KMS-11 (cell line): ENCODE measurements around the gene H1-8.

Experiments used
- H2AFZ ChIP-seq: fragments of 200-600 bp; sonication (generic); 2 replicates; pipeline ENCODE4 v1.6.1; 2016; ENCODE audit warnings: antibody characterized with exemption, mixed run types, low read depth
- H3K27ac ChIP-seq: fragments of 200-600 bp; sonication (generic); 2 replicates; pipeline ENCODE4 v1.6.1; 2016; ENCODE audit warnings: mild to moderate bottlenecking, mixed run types
- H3K27me3 ChIP-seq: fragments of 200-600 bp; sonication (generic); 2 replicates; pipeline ENCODE4 v1.6.1; 2017; ENCODE audit warnings: mild to moderate bottlenecking, low read depth, mixed run types, moderate library complexity; ENCODE audit not compliant: insufficient read depth
- H3K36me3 ChIP-seq: fragments of 200-600 bp; sonication (generic); 2 replicates; pipeline ENCODE4 v1.6.1; 2017; ENCODE audit warnings: mild to moderate bottlenecking, mixed run types; ENCODE audit not compliant: insufficient read depth
- H3K4me1 ChIP-seq: fragments of 200-600 bp; sonication (generic); 2 replicates; pipeline ENCODE4 v1.6.1; 2016; ENCODE audit warnings: mild to moderate bottlenecking, low read depth, mixed run types; ENCODE audit not compliant: poor library complexity, severe bottlenecking
- H3K4me2 ChIP-seq: fragments of 200-600 bp; sonication (generic); 2 replicates; pipeline ENCODE4 v1.7.0; 2016; ENCODE audit warnings: mild to moderate bottlenecking, mixed run types
- H3K4me3 ChIP-seq: fragments of 200-600 bp; sonication (generic); IDR thresholded peaks from 2 replicates; pipeline ENCODE4 v1.6.1; 2017; ENCODE audit warnings: low read depth, low read length, mixed read lengths; ENCODE audit not compliant: insufficient read depth
- H3K79me2 ChIP-seq: fragments of 200-600 bp; sonication (generic); 2 replicates; pipeline ENCODE4 v1.6.1; 2016; ENCODE audit warnings: low read depth, mixed run types; ENCODE audit not compliant: insufficient read depth
- H3K9ac ChIP-seq: fragments of 200-600 bp; sonication (generic); 2 replicates; pipeline ENCODE4 v1.6.1; 2016; ENCODE audit warnings: mild to moderate bottlenecking, mixed run types
- H4K20me1 ChIP-seq: fragments of 200-600 bp; sonication (generic); 2 replicates; pipeline ENCODE4 v1.6.1; 2016; ENCODE audit warnings: mild to moderate bottlenecking, mixed run types; ENCODE audit not compliant: insufficient read depth
- TF ChIP-seq, protein P1 (sequence below): fragments of 200-600 bp; sonication (generic); conservative IDR thresholded peaks from 2 replicates; pipeline ENCODE4 v1.6.1; 2017; ENCODE audit warnings: low read depth, mild to moderate bottlenecking, antibody characterized with exemption, low read length, moderate library complexity, mixed read lengths

H1-8 gene

DNA sequence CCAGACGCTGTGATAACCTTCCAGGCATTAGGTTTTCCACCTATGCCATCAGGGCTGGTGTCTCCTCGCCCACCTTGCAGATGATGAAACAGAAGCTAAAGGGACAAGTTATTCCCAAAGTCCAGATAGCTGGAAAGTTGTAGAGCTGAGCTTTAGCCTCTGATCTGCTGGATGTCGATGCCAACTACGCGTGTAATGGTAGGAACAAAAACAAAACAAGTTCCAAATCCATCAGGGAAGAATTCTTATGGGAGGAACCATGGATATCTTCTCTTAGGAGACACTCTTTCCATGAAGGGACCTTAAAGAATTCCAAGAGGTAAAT is 42.7 kb upstream of the H1-8 start:
- H2AFZ ChIP-seq: no peak overlapping the region
- peaks cover 45% of the 10 kb centered on the region for H3K4me1 ChIP-seq
- no peak overlapping the region for H3K27ac ChIP-seq
- no peaks in the 10 kb centered on the region for H3K79me2 ChIP-seq
- no peaks in the 10 kb centered on the region for H3K27me3 ChIP-seq
- no peak overlapping the region for H3K4me2 ChIP-seq
- no peaks in the 10 kb centered on the region for H4K20me1 ChIP-seq
- H3K9ac ChIP-seq: no peak overlapping the region
- H3K4me3 ChIP-seq: no peak overlapping the region
- TF ChIP-seq, protein P1, sequence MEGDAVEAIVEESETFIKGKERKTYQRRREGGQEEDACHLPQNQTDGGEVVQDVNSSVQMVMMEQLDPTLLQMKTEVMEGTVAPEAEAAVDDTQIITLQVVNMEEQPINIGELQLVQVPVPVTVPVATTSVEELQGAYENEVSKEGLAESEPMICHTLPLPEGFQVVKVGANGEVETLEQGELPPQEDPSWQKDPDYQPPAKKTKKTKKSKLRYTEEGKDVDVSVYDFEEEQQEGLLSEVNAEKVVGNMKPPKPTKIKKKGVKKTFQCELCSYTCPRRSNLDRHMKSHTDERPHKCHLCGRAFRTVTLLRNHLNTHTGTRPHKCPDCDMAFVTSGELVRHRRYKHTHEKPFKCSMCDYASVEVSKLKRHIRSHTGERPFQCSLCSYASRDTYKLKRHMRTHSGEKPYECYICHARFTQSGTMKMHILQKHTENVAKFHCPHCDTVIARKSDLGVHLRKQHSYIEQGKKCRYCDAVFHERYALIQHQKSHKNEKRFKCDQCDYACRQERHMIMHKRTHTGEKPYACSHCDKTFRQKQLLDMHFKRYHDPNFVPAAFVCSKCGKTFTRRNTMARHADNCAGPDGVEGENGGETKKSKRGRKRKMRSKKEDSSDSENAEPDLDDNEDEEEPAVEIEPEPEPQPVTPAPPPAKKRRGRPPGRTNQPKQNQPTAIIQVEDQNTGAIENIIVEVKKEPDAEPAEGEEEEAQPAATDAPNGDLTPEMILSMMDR: no peak
- no peaks in the 10 kb centered on the region for H3K36me3 ChIP-seq

DNA sequence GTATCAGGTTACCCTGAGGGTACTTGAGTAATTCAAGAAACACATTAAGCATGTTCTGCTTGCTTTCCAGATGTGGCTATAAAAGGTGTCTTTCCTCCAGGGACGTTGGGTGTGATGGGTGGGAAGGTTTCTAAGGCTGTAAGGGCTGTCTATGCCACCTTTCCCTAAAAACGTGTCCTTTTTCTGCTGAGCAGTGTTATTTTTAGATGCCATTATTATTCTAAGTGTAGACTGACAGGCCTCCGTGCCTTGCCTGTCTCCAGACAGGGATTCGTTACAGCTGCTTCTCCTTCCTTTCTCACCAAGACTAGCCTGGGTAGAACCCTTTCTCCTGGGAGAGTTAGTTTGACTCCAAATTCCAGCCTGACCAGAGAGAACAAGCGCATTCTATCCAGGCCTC is 41.3 kb upstream of the H1-8 start:
- Histone ChIP-seq H3K27me3 (no peaks in the 10 kb centered on the region), H3K4me1 (peaks cover 58% of the 10 kb centered on the region), H4K20me1 (no peaks in the 10 kb centered on the region), H3K27ac (no peak overlapping the region), H3K79me2 (no peaks in the 10 kb centered on the region), H3K9ac (no peak overlapping the region), H3K4me2 (peak overlapping the region; percentile 4; the same call in 1 of the 2 replicates), H3K4me3 (no peak overlapping the region), H3K36me3 (no peaks in the 10 kb centered on the region), H2AFZ (no peak overlapping the region)
- TF ChIP-seq, protein P1: no peak

DNA sequence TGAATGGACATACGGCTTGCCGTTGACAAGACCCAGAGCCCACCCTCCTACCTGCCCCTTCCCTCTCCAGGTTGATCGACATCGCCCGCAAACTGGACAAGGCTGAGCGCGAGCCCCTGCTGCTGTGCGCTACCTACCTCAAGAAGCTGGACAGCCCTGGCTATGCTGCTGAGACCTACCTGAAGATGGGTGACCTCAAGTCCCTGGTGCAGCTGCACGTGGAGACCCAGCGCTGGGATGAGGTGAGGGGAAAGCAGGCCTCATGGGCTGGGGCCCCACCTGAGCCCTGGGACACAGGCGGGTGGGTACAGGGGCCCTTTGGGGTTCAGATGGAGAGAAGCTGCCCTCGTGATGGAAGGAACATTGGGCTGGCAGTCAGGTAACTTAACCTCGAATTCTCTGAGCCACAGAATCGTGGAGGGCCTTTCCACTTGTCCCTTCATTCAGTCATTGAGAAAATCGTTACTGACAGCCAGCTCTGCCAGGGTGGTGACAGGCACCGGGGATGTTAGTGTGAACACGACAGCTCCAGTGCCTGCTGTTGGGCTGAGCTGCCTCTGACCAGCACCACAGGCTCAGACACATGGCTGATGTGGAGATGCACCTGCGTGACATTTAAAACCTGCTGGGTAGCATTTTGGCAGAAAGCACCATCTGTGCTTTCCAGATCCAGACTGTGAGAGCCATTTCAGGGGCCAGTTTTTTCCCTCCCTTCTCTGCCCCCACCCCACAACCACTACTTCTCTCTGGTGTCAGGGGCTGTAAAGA is 40.1 kb upstream of the H1-8 start:
- Histone ChIP-seq H3K27me3 (no peaks in the 10 kb centered on the region), H3K4me1 (peaks cover 70% of the 10 kb centered on the region), H3K27ac (peak overlapping the region; percentile 84), H3K36me3 (no peaks in the 10 kb centered on the region), H4K20me1 (no peaks in the 10 kb centered on the region), H3K4me3 (no peak overlapping the region), H3K4me2 (peak overlapping the region; percentile 75), H2AFZ (peak overlapping the region; percentile 60), H3K9ac (peak overlapping the region; percentile 53; the same call in 1 of the 2 replicates), H3K79me2 (no peaks in the 10 kb centered on the region)
- TF ChIP-seq, protein P1: no peak

DNA sequence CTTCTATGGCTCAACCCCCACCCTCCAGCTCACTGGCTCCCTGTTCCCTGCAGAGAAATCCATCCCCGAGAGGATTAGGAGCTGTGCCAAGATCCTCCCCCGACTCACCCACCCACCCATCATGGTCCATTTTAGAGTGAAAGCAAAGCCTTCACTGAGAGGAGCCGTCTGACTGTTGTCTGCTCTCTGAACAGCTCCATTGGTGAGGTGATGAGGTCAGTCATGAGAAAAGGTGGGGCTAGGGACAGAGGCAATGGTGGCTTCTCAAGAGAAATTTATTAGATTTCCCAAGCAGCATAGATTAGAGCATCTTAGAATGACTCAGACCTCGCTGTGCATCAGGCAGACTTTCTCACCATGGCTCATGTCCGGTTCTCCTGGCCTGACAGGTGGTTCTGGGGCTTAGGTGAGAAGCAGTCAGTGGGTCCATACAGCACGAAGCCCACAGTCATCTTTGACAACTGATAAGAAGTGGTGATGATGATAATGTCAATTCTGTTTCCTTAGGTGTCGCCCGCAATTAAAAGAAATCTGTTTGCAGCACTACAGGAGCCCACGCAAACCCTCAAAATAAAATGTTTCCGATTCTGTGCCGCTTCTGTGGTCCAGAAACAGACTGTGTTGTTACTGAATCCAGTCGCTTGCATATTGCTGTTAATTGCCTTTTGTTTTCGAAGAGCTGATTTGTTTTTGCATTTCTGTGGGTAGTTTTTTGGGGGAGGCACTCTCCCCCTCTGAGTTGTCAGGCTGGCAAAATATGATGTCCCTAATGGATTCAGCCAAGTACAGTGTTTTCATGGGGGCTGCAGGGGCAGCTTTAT is 39.3 kb upstream of the H1-8 start:
- peak overlapping the region; percentile 22 for H3K4me3 ChIP-seq
- peak overlapping the region; percentile 60 for H2AFZ ChIP-seq
- H3K27me3 ChIP-seq: no peaks in the 10 kb centered on the region
- peaks cover 78% of the 10 kb centered on the region for H3K4me1 ChIP-seq
- H3K9ac ChIP-seq: peak overlapping the region; percentile 53; the same call in 1 of the 2 replicates
- H3K4me2 ChIP-seq: peak overlapping the region; percentile 75
- TF ChIP-seq, protein P1: no peak
- H3K36me3 ChIP-seq: no peaks in the 10 kb centered on the region
- peak overlapping the region; percentile 84 for H3K27ac ChIP-seq
- H4K20me1 ChIP-seq: no peaks in the 10 kb centered on the region
- H3K79me2 ChIP-seq: no peaks in the 10 kb centered on the region
